ENCODE data around the gene SOCS2.

DNA sequence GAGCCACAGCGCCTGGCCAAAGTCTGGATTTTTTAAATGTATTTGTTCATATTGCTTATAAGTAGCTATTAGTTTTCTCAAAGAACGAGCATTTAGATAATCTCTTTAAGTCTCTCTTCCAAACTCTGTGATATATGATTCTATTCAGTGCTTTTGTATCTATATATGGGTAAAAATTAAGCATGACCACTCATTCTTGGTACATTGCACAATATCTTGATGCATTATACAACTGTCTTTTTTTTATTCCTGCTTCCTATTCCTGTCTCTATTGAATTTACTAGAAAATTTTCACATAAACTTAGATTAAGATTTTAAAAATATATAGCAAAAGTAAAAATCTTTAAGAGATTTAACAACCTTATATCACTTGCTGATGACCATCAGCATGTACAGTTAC lies 29.1 kb downstream of the SOCS2 start:
- TF ChIP-seq, protein P1, sequence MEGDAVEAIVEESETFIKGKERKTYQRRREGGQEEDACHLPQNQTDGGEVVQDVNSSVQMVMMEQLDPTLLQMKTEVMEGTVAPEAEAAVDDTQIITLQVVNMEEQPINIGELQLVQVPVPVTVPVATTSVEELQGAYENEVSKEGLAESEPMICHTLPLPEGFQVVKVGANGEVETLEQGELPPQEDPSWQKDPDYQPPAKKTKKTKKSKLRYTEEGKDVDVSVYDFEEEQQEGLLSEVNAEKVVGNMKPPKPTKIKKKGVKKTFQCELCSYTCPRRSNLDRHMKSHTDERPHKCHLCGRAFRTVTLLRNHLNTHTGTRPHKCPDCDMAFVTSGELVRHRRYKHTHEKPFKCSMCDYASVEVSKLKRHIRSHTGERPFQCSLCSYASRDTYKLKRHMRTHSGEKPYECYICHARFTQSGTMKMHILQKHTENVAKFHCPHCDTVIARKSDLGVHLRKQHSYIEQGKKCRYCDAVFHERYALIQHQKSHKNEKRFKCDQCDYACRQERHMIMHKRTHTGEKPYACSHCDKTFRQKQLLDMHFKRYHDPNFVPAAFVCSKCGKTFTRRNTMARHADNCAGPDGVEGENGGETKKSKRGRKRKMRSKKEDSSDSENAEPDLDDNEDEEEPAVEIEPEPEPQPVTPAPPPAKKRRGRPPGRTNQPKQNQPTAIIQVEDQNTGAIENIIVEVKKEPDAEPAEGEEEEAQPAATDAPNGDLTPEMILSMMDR (IDR thresholded peaks at IDR 0.05; ENCODE audit: extremely low read depth in 1 of 2, insufficient read depth in 1 of 2, low read depth in 1 of 2, low read length in 2 of 2): no peak
- TF ChIP-seq EZH2 (IDR thresholded peaks at IDR 0.05; ENCODE audit: borderline replicate concordance, low read depth, low read length, severe bottlenecking) (no peak), POLR2A (IDR thresholded peaks at IDR 0.05; ENCODE audit: low read depth, low read length) (no peak), POLR2AphosphoS5 (IDR thresholded peaks at IDR 0.05; ENCODE audit: insufficient read depth, low read depth, low read length) (no peak)
- TF ChIP-seq, protein P2, sequence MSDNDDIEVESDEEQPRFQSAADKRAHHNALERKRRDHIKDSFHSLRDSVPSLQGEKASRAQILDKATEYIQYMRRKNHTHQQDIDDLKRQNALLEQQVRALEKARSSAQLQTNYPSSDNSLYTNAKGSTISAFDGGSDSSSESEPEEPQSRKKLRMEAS (IDR thresholded peaks at IDR 0.05; ENCODE audit: insufficient read depth, insufficient read length): no peak

Measured in endothelial cell of umbilical vein (primary cell).